CD4-positive, alpha-beta T cell treated with Interleukin-1 beta for 1 hour (primary cell): ENCODE measurements around the gene COL17A1.
A peak's percentile ranks its signal among the peaks of the same experiment; 100 is the strongest.

Source experiments
- DNase-seq, 2 donors: peaks; one replicate each; pipeline ENCODE4 v3.0.0-alpha.2; 2020 to 2022

The COL17A1 gene

GRCh38 chr10:104032144-104032775 lies 53.4 kb downstream of the COL17A1 start:
- no peak for DNase-seq

GRCh38 chr10:104031631-104032030 lies 54.0 kb downstream of the COL17A1 start:
- DNase-seq = no peak

GRCh38 chr10:104029521-104029860 lies 56.2 kb downstream of the COL17A1 start:
- DNase-seq = no peak

GRCh38 chr10:104028823-104029520 lies 56.7 kb downstream of the COL17A1 start:
- DNase-seq = no peak

GRCh38 chr10:104028146-104028545 lies 57.5 kb downstream of the COL17A1 start:
- peak in 1 of 2 donors; percentile 5 for DNase-seq

- DNase-seq = no peak
Measured at GRCh38 chr10:104026762-104027161, 58.9 kb downstream of the COL17A1 start.

- DNase-seq = no peak
Measured at GRCh38 chr10:104025524-104025923, 60.2 kb downstream of the COL17A1 start.

GRCh38 chr10:104022026-104022425 lies 63.7 kb downstream of the COL17A1 start:
- no peak for DNase-seq

- no peak for DNase-seq
Measured at GRCh38 chr10:104021246-104021645, 64.4 kb downstream of the COL17A1 start.

- DNase-seq = no peak
Measured at GRCh38 chr10:104020020-104020419, 65.7 kb downstream of the COL17A1 start.

- no peak for DNase-seq
Measured at GRCh38 chr10:104018471-104018870, 67.2 kb downstream of the COL17A1 start.

- no peak for DNase-seq
Measured at GRCh38 chr10:104016661-104017060, 69.0 kb downstream of the COL17A1 start.

GRCh38 chr10:104014176-104014575 lies 71.5 kb downstream of the COL17A1 start:
- no peak for DNase-seq

GRCh38 chr10:104013489-104013888 lies 72.2 kb downstream of the COL17A1 start:
- DNase-seq = no peak

GRCh38 chr10:104011904-104012303 lies 73.8 kb downstream of the COL17A1 start:
- no peak for DNase-seq

- DNase-seq = no peak
Measured at GRCh38 chr10:104005172-104005863, 80.4 kb downstream of the COL17A1 start.

GRCh38 chr10:104002911-104003310 lies 82.8 kb downstream of the COL17A1 start:
- no peak for DNase-seq

- no peak for DNase-seq
Measured at GRCh38 chr10:103998805-103999204, 86.9 kb downstream of the COL17A1 start.

GRCh38 chr10:103995134-103995533 lies 90.5 kb downstream of the COL17A1 start:
- no peak for DNase-seq

- DNase-seq = no peak
Measured at GRCh38 chr10:103991393-103992128, 94.1 kb downstream of the COL17A1 start.

GRCh38 chr10:103990531-103990930 lies 95.1 kb downstream of the COL17A1 start:
- no peak for DNase-seq

- no peak for DNase-seq
Measured at GRCh38 chr10:103990121-103990520, 95.6 kb downstream of the COL17A1 start.

GRCh38 chr10:103986360-103986759 lies 99.3 kb downstream of the COL17A1 start:
- no peak for DNase-seq
